Suppressor macrophage (primary cell): ENCODE data around the gene CCPG1.

Source experiments
- DNase-seq, 4 experiments: peaks; one replicate each; pipeline ENCODE4 v3.0.0-alpha.2; 2020 to 2022

CCPG1 gene

GRCh38 chr15:55319537-55320237 lies 88.5 kb downstream of the CCPG1 start:
- peak; percentile 34 to 57 (median 52) for DNase-seq

- DNase-seq: peak; percentile 87 to 94 (median 93)
Measured at GRCh38 chr15:55318588-55319494, 89.3 kb downstream of the CCPG1 start, which contains the start of the genes PIGB and PIGBOS1. TSS of gene PIGB (plus strand) at chr15:55319222. CDS start at chr15:55319251, 29 bp downstream. TSS of gene PIGBOS1 (minus strand) at chr15:55319123. CDS start at chr15:55317792, 1,331 bp downstream.
